ENCODE results near the gene PODNL1.
"Not testable (repeated sequence)": the region's sequence is repeated elsewhere in the genome, so short reads cannot be mapped to it uniquely, and the experiment has no call there.

Gene PODNL1

DNA sequence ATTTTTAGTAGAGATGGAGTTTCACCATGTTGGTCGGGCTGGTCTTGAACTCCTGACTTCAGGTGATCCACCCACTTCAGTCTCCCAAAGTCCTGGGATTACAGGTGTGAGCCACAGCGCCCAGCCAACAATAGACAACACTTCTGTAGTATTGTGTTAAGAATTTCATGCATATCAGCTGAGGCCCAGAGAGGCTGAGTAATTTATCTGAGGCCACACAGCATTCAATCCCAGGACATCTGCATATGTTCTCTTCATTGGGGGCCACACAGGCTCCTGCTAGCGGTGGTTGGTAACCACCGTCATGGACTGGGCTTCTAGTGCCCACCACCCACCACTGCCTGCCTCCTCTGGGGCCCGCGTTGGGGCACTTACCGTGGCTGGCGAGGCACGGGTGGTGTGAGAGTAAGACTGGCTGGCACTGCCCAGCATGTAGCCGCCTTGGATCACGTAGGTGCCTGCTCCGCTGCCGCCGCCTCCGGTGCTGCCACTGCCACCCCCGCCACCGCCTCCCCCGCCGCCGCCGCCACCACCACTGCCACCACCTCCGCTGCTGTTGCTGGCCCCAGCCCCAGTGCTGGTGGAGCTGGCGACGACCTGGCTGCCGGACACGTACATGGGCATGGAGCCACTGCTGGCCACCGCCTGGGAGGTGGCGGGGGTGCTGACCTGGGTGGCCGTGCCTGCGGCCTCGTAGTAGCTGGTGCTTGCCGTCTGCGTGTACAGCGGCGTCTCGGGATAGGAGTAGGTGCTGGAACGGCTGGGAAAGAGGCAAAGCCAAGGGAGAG, 34.3 kb upstream of the PODNL1 start:
- no peak for DNase-seq

DNA sequence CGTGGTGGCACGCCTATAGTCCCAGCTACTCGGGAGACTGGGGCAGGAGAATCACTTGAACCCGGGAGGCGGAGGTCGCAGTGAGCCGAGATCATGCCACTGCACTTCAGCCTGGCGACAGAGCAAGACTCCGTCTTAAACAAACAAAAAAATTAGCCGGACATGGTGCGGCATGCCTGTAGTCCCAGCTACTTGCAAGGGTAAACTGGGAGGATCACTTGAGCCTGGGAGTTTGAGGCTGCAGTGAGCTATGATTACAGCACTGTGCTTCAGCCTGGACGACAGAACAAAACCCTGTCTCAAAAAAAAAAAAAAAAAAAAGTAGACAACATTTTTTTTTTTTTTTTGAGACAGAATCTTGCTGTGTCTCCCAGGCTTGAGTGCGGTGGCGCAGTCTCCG, 33.7 kb upstream of the PODNL1 start:
- DNase-seq, result not testable (repeated sequence)

DNA sequence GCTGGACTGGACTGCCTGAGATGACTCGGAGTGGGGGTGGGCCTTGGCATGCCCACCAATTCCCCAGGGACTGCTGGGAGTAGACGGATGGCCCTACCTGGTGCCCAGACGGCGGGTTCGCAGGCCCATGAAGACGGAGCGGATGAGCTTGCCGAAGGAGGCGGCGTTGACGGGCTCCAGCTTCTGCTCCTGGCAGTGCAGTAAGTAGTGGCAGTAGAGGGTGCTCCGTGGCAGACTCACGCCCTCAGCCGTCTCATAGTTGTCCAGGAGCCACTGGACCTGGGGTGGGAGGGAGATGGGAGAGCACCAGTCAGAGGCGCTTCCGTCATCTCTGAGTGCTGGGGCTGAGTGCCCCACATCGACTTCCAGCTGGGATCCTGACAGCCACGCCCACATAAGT, 31.7 kb upstream of the PODNL1 start:
- no peak for DNase-seq

DNA sequence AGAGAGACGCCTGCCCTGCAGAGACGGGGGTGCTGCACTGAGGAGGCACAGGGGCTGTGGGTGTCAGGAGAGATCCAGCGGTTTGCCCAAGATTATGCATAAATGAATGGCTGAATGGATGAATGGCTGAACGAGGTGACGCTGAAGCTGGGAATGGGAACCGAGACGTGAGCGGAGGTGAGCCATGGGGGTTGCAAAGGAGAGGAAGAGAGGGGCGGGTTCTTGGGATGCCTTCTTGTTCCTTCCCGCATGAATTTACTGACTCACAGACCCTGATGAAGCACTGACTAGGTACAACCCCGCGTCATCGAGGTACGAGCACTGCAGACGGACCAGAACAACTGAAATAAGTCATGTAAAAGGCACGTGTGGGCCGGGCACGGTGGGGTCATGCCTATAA, 30.8 kb upstream of the PODNL1 start:
- no peak for DNase-seq

DNA sequence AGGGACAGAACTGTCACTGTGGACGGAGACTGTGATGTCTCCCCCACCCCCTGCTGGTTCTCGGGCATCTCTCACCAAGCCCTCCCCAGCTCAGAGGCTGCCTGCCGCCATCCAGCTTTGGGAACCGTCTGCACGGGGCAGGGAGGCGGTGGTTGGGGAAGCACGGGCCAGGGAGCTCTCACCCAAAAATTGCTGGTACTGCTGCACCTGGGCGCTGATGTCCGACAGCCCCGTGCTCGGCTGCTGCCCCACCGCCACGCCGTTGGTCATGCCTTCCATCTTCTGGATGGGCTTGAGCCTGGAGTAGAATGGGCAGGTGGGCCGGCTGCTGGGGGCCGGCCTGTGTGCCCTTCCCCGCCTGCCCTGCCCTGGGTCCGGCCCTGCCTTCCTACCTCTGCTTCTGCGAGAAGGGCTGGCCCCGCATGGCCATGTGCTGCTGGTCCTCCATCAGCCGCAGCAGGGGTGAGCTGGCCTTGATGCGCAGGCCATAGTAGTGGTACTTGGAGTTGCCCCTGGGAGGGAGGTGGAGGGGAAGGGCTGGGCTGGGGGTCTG, 30.2 kb upstream of the PODNL1 start:
- no peak for DNase-seq

DNA sequence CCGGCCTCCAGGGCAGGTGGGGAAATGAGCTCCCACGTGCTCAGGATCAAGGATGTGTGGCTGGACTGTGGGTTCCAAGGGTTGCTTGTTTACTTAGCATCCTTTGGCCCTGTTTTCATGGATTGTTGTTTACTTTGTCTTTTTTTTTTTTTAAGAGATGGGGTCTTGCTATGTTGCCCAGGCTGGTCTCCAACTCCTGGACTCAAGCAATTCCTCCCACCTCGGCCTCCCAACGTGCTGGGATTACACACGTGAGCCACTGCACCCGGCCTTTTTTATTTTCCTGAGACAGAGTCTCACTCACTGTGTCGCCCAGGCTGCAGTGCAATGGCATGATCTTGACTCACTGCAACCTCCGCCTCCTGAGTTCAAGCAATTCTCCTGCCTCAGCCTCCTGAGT, 29.0 kb upstream of the PODNL1 start:
- not testable (repeated sequence) for DNase-seq

DNA sequence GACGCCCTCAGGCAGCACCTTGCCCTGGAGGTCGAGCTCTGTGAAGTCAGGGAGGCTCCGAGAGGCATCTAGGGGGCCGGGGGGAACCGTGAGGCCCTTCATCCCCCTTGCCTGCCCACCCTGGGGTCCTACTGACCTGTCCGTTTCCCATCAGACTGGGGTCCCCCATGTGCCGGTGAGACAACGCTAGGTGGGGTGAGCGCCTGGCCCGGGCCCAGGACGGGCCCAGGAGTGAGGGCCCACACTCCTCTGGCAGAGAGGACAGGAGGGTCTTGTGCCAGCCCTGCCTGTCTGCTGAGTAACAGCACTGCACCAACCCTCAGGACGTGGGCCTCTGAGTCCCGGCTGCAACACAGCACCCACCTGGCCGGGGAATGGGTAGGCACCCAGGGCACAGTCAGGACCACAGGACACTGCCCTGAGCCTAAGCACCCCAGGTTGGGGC, 28.5 kb upstream of the PODNL1 start:
- DNase-seq, result no peak

DNA sequence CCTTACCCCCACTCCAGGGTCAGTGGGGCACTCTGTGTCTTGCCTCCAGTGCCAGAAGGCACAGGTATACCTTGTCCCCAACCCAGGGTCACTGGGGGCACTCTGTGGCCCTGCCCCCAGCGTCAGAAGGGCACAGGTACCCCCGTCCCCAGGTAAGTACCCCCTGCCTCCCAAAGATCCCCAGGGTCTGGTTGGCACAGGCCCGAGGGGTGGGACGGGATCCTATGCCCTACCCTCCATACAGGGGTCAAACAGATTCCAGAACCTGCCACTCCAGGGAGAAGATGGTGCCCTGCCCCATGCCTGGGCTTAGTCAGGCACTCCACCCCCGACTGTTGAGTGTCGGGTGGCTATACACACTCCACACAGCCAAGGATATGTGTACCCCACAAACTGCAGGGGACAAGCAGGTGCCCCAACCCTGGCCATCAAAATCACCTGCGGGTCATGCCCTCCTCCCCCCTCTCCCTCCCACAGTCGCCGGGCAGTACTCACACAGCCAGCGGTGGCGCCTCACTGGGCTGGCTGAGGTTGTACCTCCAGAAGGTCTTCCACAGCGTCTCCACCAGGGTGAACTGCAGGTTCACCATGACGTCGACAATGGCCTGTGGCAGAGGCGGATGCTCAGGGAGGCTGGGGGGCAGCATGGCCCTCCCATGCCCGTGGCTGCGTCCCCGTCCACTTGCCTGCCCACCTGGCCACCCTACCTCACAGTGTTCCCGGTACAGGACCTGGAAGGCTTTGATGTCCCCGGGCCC, 27.9 kb upstream of the PODNL1 start:
- DNase-seq, result no peak

DNA sequence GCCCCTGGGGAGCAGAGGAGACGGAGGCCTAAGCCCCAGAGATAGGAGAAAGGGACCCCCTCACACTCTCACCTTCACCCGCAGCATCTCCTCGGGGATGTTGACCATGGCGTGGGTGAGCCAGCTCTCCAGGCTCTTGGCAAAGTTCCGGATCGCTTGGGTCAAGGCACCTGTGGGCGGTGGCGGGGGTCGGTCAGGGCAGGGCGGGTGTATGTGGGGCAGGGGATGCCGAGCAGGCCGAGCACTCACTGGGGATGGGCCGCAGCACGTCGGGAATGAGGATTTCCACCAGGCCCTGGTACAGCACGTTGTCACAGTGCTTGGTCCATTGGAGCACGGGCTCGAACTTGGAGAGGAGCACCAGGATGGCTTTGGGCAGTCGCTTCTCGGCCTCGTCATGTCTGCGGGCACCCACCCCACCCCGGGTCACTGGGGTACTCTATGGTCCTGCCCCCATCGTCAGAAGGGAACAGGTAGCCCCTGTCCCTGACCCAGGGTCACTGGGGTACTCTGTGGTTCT, 27.2 kb upstream of the PODNL1 start:
- DNase-seq, result no peak

DNA sequence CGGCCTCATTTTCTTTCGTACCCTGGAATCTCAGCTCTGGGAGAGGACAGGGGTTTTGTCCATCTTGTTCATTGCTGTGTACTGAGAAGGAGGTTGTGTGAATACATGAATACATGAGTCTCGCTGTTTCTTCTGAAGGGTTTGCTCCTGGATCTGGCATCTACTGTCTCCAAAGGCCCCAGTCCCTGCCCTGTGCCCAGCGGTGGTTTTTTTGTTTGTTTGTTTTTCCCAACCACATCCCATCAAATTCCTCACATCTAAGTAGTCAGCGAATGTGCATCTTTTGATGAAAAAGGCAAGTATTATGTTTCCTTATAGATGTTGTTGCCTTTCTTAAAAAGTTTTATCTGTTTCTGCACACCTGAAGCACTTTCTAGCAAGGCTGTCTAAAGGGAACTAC, 26.6 kb upstream of the PODNL1 start:
- DNase-seq, result no peak

DNA sequence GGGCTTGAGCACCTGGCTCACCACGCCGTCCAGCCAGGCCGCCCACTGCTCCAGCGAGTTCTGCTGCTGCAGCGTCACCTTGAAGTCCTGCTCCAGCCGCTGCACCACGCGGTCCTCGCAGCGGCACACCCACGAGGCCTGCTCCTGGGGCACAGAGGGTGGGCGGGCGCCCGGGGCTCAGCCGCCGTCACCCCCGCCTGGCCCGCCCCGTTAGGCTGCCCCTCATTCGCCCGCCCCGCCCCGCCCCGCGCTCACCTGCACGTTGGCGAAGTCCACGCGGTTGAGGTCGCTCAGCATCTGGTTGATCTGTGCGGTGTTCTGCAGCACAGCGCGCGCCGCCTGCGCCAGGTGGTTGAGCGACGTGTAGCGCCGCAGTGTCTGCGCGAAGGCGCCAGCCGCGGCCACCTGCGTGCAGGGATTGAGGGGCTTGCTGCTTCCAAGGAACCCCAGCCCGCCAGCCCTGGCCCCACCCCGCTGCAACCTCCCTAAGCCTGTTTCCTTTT, 25.4 kb upstream of the PODNL1 start:
- DNase-seq, result no peak

DNA sequence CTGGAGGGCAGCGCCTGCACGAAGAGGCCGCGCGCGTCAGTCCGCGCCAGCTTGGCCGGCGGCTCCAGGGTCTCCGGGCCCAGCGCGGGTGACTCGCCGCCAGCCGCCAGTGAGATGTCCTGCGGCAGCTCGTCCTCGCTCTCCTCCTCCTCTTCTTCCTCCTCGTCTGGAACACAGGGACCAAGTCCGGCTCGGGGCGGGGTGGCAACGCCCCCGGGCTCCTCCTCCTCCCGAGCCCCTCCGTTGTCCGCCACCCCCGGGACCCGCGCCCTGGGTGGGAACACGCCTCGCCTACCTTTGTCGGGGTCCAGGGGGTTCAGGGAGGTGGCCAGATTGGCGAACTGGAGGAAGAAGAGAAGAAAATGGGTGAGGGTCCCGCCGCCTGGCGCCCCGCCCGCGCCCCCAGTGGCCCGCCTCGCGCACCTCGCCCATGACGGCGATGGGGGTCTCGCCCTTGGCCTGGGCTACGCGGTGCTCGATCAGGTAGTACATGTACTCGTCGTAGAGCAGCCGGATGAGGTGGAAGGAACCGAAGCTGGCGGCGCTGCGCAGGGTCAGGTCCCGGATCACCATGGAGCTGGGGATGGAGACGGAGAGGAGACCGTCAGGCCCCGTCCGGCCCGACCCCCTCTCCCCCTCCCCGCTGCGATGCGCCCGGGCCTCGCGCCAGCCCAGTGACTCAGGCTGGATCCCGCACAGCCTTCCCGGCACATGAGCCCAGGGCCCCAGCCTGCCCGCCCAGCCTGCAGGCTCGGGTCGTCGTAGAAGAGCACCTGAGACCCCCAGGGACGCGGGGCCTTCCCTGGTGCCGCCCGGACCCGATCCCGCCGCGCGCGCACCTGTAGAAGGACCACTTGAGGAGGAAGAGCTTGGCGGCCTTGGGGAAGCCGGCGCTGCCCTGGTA, 24.7 kb upstream of the PODNL1 start:
- no peak for DNase-seq

DNA sequence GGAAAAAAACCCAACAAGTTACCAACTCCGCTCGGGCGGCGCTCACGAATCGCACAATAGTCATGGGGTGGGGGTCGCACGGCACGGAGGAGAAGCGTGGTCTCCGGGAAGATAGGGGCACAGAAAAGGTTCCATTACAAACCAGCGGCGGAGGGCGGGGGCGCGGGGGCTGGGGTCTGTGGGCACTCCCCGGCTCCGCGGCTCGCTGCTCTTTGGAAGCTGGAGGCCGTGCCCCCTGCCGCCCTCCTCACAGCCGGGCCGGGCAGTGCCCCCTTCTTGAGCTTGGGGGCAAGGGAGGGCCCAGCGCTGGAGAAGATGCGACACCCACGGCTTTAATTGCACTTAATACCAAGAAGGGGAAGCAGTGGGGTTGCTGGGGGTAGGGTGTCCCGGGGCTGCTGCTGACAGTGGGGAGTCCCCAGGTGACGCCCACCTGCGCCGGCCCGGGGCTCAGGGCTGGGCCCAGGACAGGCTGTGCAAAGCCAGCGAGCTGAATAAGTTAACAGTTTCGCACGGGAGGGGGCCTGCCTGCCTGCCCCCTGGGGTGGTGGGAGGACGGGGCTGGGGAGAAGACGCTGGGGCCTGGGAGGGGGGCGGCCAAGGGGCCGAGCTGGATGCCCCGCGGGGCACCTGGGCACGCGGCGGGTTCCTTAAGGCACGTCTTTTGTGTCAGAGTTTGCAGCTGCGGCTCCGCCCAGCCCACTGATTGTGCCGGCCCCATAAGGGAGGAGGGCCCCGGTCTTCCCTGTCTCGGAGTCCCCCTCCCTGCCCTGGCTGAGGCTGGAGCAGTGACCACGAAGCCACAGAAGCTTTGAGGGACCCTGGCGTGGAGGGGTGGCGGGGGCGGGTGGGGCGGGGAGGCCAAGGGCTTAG, 23.8 kb upstream of the PODNL1 start:
- no peak for DNase-seq

DNA sequence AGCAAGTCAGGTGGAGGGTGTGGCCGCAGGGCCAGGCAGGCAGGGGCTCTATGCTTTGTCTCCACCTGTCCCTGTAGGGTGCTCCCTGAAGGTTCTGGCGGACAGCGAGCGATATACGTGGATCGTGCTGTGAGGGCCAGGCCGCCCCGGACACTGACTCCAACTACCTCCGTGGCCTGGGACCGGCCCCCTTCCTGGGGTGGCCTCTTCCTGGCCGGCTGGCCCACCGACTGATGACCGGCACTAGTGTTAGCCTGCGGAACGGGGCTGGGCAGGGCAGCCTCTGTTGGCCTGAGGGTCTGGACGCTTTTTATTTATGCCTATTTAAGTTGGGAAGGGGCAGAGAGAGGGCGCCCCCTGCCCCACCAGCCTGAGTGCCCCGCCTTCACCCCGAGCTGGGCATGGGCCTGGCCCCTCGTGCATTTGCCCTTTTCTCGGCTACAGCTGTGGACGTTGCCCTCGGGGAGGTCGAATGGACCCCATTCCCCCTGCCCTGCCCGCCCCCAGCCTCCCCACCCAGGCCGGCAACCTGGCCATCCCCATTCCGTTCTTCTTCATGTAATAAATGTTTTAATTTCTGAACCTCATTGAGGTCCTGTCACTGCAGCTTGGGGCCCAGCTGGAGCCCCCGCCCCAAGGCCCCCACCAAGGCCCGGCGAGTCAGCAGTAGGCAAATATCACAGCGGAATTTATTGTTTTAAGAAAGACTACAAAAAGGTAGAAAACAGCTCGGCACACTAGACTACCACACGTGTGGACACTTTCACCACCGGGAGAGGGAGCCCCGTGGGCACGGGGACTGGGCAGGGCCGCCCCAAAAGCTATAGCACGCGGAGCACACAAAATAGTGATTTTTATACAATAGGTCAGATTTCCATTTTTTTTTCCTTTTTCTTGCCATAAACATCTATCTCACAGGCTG, 22.9 kb upstream of the PODNL1 start:
- no peak for DNase-seq

DNA sequence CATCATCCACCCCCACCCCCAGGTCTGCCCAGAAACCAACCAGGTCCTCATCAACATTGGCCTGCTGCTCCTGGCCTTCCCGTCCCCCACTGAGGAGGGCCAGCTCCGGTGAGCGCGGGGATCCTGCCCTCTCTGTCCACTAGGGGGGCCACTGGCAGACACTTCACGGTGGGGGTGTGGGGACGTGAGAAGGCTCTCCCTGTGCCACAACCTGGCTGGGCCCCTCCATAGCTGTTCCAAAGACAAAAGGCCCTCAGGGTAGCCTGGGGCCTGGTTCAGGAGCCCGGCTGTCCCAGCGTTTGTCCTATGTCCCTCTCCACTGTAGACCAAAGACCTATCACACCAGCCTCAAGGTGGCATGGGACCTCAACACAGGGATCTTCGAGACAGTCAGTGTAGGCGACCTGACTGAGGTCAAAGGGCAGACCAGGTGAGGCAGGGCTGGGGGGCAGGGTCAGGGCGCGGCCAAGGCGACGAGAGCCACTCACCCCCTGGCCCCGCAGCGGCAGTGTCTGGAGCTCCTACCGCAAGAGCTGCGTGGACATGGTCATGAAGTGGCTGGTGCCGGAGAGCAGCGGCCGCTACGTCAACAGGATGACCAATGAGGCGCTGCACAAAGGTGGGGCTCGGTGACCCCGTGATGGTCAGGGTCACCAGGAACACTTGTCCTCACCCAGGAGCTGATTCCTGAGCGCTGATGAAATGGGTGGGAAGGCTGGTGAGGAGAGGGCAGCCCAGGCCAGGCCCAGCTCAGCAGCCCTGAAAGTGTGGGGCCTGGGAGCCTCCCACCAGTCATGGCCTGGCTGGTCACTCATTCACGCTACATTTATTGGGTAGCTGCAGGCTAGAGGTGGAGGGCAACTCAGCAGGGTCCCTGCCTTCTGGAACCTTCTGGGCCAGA, 22.0 kb upstream of the PODNL1 start:
- peak; percentile 36 for DNase-seq

DNA sequence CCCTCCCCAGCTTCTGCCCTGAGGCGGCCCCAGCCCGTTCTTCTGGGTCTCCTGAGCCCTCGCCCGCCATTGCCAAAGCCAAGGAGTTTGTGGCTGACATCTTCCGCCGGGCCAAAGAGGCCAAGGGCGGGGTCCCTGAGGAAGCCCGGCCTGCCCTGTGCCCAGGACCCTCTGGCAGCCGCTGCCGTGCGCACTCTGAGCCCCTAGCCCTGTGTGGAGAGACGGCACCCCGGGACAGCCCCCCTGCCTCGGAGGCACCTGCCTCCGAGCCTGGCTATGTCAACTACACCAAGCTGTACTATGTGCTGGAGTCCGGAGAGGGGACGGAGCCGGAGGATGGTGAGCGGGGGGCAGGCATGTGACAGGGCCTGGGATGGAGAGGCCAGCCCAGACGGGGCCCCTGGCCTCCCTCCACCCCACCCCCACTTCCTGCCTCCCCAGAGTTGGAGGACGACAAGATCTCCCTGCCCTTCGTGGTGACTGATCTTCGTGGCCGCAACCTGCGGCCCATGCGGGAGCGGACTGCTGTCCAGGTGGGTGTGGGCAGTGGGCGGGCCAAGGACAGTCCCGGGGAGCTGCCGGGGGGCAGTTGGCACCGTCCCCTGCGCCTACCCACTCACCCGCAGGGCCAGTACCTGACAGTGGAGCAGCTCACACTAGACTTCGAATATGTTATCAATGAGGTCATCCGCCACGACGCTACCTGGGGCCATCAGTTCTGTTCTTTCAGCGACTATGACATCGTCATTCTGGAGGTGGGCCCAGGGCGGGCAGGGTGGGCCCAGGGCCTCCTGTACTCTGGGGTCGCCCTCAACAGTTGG, 21.1 kb upstream of the PODNL1 start:
- no peak for DNase-seq

DNA sequence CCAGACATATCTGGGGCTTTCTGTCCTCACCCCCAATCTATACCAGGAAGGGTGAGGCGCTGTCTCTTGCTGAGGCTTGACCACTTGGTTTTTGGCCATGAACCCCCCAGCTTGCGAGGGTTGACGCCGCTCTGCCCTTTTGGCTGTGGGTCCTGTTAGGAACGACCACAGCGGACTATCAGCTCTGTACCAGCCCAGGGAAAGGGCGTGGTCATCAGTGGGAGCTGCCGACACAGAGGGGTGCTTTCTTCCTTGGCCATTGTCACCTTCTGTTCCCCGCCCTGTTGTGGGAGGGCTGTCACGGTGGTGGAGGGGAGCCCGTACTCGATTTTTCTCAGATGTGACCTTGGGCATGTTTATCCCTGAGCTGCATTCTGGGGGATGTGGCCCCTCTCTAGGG, 19.8 kb upstream of the PODNL1 start:
- DNase-seq, result no peak

DNA sequence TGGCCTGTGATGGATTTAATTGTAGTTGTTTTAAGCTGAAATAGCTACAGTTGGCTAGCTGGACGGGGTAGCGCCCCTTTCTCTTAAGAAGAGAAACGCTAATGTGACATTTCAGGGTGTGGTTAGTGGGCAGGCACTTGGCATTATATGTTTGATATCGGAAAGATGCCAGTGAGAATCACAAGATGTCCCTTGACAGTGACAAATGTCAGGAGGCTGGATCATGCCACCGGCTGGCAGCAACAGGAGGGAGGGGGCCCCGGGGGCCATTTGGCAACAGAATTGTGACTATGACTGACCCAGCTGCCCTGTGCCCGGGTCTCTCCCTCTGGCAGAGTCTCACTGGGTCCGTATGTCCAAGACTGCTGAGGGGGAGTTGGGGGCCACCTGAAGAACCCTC, 18.8 kb upstream of the PODNL1 start:
- DNase-seq, result no peak

All from activated naive CD4-positive, alpha-beta T cell treated with anti-CD3 and anti-CD28 coated beads, Interleukin-2, amount 50 U/mL, for 16 hours (primary cell).